Effector CD4-positive, alpha-beta T cell (primary cell): ENCODE results near the gene SBNO2.
"Not testable (repeated sequence)": the region's sequence is repeated elsewhere in the genome, so short reads cannot be mapped to it uniquely, and the experiment has no call there.

Experiments used
- DNase-seq: peaks from one replicate; pipeline ENCODE4 v3.0.0-alpha.2; 2020

SBNO2 gene

DNA sequence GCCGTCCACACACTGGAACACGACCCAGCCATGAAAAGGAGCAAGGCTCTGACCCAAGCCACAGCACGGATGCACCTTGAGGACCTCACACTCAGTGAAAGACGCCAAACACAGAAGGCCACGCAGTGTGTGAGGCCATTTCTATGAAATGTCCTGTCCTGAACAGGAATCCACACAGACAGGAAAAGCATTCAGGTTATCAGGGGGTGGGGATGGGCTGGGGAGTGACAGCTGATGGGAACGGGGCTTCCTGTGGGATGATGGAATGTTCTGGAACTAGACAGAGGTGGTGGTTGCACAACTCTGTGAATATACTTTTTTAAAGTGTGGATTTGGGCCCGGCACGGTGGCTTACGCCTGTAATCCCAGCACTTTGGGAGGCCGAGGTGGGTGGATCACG is 39.6 kb downstream of the SBNO2 start:
- no peak for DNase-seq

DNA sequence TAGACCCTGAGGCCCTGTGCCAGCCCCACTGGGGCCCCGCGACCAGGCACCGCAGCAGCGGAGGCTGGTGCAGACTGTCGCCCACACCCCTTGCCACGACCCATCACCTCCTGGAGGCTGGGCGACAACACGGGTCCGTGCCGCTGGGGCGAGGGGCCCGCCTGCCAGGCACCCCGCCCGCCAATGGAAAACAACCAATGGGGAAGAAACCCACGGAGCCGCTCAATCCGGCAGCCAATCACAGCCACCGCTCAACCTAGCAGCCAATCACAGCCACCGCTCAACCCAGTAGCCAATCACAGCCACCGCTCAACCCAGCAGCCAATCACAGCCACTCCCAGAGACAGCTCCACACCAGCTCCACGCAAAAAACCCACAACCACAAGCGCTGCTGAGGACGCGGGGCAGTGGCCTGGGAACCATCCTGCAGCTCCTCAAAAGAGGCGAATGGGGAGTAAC is 40.6 kb downstream of the SBNO2 start:
- peak; percentile 72 for DNase-seq

DNA sequence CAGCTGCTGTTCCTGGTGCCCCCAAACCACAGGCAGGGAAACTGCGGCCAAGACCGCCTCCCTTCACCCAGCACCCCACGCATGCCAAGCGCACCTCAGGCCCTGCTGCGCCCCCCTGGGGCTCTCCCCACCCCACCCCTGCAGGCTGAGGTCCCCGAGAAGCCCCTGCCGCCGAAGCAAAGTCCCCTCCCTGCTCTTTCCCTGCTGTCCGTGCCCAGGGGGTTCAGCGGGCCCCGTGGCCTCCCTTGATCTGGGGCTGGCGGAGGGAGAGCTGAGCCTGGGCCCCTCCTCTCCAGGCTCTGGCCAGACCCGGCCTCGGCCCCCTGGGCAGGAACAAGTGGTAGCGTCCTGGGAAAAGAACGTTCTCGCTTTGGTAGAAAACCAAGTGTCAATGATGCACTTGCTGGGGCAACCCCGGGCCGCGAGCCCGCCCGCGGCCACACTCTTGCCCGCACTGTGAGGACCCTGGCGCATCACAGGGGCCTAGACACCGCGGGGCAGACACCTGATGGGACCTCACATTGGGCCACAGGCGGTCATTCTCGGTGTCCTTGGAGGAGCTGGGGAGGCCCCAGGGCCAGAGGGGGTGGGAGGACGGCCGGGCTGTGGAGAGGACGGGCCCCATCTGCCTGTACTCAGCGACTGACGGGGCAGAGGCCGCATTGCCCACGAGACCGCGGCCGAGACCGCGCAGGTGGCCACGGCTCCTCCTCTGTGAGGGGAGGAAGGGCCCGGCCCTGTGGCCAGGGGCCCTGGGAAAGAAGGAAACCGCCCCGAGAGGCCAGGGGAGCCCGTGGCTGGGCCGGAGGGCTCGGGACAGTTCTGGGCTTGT is 41.3 kb downstream of the SBNO2 start:
- no peak for DNase-seq

DNA sequence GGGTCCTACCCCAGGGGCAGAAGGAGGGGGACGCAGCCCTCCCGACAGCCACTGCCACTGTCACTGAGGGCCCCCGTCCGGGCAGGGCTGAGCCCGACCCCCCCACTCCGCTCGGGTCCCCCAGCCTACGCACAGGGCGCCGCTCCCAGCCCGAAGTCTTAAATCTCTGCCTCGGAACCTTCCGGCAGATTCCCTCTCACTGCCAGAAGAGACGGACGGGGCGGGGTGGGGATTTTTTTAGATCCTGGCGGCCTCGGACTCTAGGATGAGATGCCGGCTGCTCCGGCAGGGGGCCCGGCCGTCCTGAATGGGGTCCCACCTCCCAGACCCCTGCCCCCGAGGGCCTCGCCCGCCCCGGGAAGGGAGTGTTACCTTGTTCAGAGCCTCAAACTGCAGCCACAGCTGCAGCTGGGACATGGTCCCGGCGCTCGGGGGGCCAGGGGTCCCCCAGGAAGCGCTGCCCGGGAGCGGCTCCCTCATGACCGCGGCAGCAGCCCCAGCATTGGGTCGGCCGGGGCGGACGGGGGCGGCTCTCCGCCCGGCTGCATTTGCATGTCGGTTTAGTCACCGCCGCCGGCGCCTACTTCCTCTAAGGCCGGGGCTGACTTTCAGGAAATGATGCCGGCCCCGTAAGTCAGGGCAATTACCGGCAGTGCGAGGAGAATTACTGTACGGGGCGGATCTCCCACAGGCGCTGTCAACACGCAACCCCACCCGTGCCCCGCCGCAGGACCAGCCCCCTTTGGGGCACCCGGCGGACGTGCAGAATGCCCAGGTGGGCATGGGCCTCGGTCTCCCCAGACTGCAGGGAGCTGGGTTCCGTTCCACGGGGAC is 42.1 kb downstream of the SBNO2 start:
- DNase-seq = peak; percentile 82

DNA sequence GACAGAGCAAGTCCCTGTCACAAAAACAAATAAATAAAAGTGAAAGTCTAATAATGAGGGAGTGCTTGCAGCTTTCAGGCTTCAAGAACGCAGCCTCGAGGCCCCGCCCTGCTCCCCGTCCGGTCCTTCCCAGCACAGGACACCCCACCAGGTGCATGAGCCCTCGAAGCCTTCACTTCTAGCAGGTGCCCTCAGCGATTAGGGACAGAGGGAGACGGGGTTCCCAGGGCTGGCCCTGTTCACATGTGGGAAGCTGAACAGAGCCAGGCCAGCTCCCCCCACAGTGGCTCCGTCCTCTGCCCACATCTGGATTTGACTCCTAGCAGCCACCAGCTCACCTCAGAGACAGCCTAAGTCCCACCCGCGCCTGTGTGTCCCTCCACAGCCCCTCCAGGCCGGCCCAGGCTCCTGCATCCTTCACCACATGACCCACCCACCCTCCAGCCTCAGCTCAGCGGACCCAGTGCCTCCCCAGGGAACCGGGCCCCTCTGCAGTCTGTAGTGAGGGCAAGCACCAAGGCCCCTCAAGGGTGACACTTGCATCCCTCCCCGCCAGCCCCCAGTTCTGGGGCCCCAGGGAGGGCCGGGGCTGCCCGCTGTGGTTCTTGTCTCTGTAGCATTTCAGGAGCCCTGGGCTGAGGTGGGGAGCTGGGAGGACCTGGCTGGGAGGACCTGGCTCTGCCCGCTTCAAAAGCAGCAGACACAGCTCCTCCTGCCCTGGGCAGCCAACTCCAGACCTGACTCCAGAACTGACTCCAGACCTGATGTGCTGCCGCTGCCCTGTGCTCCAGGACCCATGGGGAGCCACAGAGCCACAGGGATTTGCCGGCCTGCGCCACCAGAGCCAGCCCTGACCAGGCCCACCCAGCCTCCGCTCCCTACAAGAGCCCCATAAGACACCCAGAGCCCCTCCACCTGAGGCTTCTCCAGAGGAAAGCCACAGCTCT is 43.0 kb downstream of the SBNO2 start:
- DNase-seq = peak; percentile 37

DNA sequence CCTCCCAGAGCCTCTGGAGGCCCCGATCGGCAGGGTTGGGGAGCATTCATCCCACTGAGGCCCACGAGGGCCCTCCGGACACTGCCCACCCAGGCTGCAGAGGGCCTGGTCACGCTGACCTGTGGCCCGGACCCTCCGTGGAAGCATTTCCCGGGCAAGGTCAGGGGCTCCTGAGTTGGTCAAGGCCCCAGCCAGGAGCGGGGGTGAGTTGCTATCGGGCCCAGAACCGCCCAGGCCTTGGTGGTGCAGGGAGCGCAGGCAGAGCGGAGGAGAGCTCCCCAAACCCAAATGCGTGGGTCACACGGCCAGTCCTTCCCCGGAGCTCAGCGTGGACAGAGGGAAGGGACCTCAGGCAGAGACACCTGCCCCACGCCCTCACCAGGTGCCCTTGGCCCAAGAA is 44.5 kb downstream of the SBNO2 start:
- no peak for DNase-seq

DNA sequence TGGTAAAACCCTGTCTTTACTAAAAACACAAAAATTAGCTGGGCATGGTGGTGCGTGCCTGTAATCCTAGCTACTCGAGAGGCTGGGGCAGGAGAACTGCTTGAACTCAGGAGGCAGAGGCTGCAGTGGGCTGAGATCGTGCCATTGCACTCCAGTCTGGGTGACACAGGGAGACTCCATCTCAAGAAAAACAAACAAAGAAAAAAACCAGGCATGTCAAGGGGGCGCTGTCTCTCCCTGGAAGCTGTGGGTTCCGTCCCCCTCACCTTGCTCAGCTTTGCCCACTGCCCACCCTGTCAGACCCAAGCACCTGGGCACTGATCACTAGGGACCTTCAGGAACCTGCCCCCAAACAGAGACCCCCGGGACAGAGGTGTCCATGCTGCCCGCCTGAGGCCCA is 45.0 kb downstream of the SBNO2 start:
- not testable (repeated sequence) for DNase-seq

DNA sequence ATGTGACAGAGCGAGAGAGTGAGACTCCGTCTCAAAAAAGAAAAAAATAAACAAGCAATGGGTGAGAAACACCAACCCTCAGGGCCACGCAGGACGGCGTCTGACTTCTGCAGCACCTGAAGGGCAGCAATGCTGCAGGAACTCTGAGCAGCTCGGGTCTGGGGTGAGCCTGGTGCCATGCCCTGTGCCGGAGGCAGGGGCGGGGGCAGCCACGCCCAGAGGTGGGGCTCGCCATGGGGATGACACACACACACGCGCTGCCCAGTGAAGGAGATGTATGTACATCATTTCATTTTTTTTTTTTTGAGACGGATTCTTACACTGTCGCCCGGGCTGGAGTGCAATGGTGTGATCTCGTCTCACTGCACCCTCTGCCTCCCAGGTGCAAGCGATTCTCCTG is 46.0 kb downstream of the SBNO2 start:
- DNase-seq = no peak

DNA sequence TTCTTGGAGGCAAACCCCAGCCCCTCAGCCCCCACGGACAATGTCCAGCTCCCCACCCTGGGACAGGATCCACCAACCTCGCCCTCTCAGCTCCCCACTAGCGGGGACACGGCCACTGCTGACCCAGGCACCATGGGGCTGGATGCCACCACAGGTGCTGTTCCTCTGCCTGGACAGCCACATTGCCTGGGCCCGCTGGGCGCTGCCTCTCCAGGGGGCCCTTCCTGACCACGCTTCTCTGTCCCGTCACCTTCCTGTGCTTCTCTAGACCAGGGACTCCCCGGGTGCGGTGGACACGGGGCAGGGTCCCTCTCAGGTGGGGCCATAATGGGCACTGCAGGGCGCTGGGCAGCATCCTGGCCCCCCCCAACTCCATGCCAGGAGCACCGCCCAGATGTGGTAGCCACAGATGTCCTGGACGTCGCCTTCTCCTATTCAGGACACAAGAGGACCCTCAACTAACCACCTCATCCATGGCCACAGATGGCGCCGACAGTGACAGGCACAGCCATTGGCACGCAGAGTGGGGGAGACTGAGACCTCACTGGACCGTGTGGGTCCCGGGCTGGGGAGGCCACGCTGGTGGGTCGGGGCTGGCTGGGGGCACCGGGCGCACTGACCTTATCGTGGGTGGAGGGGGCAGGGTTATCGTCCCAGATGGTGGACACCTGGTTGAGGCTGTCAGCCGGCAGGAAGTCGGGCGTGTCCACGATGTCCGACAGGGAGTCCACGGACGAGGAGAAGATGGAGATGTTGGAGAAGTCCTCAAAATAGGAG is 46.9 kb downstream of the SBNO2 start:
- DNase-seq = no peak

DNA sequence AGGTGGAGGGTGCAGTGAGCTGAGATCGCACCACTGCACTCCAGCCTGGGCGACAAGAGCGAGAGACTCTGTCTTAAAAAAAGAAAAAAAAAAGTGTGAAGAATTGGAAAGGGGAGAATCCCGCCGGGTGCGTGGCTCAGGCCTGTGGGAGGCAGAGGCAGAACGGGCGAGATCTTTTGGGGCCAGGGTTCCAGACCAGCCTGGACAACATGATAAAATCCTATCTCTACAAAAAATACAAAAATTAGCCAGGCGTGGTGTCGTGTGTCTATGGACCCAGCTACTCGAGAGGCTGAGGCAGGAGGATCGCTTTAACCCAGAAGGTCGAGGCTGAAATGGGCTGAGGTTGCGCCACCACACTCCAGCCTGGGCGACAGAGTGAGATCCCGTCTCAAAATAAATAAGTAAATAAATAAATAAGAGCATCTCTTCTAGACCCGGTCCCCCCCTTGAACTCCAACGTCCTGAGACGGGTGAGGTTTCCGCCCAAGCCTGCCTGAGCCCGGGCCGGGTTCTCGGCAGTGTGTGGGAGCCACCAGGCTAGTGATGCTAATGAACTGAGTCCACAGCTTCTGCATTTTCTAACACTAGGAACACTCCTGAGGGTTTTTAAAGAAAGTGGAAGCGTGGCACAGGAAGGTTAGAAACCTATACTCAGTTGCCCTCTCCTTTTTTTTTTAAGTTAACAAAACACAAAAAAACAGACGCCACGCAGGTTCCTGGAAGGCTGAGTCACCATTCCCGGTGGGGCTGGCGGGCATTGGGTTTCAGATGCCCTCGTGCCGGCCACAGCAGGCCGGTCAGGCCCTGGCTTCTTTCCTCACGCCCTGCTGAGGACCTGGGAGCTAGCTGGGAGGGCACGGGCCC is 48.2 kb downstream of the SBNO2 start:
- DNase-seq = no peak

DNA sequence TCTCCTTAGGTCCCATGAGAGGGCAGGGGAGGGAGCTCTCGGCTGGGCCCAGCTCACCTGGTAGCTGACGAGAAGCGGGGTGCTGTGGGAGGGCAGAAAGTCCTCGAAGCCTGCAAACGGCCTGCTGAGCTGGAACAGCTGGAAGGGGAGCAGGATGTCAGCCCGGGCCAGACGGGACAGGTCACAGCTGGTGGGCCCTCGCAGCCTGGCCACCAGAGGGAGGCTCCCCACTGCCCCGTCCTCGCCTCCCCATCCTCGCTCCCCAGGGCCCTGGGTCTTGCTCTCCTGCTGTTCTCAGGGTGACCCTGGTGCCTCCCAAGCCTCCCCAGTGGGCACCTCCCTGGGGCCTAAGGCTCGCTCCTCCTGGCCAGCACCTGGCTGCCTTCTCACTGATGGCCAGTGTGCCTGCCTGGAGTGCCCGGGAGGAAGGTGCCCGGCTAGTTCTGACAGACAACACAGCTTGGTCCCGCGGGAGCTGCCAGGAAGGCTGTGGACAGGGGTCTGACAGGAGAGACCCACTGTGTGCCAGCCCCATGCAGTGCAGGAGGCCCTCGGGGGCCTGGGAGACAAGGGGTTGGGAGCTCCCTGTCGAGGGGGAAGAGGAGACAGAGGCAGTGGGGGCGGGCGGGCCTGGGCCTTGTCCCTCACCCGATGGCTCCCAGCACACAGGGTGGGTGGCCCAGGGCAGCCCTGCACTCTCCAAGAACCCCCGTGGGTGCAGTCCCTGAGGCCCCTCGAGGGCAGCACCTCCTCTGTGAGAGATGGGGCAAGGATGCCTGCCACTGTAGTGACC is 50.0 kb downstream of the SBNO2 start:
- DNase-seq = no peak

DNA sequence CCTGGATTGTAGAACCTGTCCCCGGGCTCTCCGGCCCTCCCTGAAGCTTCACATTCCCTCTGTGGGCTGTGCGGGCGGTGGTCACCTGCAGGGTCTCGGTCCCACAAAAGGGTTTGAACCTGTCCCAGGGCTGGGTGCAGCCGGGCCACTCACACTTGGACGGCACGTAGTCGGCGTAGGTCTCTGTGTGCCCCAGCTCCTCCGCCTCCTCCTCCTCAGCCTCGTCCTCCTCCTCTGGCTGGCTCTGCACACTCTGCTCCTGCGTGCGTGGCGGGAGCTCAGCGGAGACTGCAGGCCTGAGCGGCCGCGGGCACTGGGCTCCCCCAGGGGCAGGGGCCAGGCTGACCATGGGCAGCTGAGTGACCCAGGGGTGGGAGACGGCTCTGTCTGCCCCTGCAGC is 50.7 kb downstream of the SBNO2 start:
- no peak for DNase-seq

DNA sequence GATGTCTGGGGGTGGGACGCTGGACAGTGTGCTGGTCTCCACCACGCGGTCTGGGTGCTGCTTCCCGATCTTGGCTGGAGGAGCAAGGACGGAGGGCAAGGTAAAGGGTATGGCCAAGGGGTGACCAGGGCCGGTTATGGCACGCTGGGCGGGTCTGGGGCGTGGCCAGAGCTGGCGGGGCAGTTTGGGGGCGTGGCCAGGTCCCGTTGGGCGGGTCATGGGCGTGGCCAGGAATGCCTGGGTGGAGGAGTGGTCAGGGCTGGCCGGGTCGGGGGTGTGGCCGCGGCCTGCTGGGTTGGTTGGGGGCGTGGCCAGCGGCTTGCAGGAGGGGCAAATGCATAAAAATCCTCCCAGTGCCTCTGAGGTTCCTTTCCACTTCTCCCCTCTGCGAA is 51.1 kb downstream of the SBNO2 start:
- DNase-seq = no peak

DNA sequence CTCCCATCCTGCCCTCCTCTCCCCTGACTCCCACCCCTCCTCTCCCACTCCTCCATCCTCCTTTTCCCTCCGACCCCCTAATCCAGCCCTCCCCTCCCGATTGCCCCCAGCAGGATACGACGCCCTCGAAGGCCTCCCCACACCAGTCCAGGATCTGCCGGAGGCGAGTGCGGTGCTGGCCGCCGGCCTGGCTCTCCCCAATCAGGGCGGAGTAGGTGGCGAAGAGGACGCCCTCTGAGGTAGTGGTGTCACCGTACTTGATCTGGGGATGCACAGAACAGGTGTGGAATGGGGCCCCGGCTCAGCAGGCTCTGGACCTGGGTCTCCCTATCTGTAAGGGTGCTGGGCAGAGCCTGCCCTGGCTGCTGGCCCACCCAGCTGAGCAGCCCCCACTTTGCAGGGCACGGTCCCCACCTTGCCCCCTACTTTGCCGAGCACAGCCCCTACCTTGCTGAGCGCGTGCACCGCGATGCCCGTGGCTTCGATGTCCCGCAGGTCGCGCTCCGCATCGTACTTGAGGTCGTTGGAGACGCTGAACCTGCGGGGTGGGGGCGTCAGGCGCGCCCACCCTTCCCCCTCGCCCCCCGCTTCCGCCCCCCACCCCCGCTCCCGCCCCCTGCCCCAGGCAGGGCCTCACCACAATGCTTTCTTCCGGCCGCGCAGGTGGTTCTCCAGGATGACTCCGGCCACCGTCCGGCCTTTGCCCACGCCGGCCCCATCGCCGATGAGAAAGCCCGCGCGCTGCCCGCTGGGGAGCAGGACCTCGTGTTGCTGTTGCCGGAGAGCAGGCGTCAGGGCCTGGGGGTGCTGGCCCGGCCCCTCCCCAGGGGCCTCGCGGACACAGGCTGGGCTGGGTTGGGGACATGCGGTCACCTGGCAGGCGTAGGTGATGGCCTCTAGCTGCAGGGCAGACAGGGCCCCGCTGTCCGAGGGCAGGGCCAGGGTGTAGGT is 51.8 kb downstream of the SBNO2 start:
- no peak for DNase-seq

DNA sequence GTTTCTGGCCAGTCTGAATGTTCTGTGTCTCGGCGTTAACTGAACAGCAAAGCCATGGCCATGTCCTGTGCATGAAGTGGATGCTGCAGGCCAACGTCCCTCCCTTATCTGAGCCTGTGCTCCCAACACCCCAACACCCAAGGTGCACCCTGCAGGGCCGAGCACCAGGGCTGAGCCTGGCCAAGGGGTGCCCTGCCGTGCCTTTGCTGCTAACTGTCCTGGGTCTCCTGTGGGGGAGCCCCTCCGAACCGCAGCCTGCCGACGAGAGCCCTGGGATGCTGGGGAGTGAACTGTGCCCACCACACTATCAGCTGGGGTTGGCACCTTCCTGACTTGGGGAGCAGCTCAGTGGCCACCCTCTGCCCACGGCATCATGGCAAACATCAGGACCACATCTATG is 52.7 kb downstream of the SBNO2 start:
- DNase-seq = no peak

DNA sequence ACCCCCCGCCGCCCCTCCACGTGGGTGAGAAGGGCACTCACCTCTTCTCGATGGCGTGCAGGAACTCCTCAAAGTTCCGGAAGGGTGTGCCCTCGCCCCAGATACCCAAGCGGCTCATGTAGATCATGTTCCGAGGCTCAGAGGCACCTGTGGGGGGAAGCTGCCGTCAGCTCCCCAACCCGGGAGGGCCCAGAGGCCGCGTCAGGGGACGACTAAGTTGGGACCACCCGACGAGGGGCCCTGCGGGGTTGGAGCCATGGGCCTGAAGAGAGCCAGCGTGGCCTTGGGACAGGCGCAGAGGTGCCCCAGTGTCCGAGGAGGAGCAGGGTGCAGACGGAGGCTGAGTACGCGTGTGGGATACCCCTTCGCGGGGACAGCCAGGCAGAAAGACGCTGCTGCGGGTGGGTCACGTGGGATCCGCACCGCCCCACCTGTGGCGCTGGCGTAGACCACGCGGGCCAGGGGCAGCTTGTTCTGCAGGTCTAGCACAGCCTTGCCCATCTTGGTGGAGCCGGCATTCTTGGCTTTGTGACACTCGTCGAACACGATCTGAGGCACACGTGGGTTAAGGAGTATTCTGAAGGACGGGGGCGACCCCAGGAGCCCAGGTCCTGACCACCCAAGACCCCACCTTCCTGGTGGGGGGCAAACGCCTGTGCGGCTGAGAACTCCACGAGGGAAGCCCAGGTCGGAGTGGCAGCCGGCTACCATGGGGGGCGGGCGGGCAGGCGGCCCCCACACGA is 54.4 kb downstream of the SBNO2 start:
- no peak for DNase-seq

DNA sequence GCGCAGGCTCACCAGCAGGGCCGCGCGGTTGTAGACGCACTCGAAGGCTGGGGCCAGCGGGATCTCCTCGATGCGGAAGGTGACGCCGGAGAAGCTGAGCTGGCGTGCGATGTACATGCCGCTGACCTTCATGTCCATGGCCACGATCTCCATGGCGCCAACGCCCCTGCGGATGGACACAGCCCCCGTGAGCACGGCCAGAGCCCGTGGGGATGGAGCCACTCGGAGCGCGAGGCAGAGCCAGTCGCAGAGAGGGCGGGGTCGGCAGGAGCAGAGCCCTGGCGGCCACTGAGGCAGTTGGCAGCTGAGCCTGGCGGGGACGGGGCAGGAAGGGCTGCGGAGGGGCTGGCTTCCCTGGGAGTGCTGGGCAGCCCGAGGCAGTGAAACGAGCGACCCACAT is 55.1 kb downstream of the SBNO2 start:
- DNase-seq = no peak

DNA sequence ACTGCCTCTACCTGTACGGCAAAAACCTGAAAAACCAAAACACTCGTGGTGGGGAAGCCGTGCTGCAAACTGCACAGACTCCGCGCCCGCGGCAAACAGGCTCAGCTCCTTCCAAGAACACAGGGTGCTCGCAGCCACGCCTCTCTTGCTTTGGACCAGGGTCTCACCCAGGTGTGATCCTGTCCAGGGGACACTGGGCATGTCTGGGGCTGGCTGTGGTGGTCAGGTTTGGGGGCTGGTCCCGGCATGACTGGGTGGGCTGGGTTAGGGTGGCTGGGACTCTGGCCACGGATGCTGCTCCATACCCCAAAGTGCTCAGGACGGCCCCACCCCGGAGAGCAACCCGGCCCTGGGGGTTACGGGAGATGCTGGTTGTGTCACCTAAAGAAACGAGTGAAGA is 56.4 kb downstream of the SBNO2 start:
- DNase-seq = no peak
